ENCODE data around the gene AFF3.

The AFF3 gene

DNA sequence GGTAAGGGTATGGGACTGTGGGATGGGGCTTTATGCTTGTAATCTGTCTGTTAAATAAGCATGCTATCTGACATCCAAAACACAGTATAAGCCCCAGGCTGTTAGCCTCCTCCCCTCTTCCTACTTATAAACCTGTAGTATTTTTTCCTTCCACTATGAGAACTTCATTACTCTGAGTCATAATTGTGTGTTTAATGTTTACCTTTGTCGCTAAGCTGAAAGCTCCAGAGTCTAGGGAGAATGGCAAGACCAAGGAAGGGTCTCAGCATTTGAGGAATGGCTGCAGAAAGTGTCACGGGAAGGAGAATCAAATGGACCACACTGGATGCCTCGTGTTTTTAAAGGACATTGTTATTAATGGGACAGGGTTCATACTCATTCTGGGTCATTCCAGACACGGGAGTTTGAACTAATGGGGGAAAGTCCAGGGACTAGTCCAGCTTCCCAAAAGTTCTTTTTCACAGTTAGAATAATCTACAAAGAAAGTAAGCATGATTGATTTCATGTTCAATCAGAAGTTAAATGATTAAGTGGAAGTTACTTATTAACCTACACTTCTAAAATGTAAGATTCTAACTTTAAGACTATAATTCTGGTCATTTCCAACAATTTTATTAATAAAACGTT, 292.2 kb downstream of the AFF3 start:
- no peaks in the 10 kb centered on the region for H3K9me3 ChIP-seq (ENCODE audit: control insufficient read depth, insufficient read depth, low read length)
- no peaks in the 10 kb centered on the region for H3K27me3 ChIP-seq (ENCODE audit: control insufficient read depth, insufficient read depth, low read length)
- H3K4me1 ChIP-seq (ENCODE audit: control insufficient read depth, insufficient read depth, low read length), result no peaks in the 10 kb centered on the region
- H3K9ac ChIP-seq (ENCODE audit: low read depth, low read length), result no peak overlapping the region
- H3K36me3 ChIP-seq (ENCODE audit: control insufficient read depth, insufficient read depth, low read length), result no peaks in the 10 kb centered on the region
- no peak overlapping the region for H3K4me3 ChIP-seq (ENCODE audit: low read depth, low read length)

- no peaks in the 10 kb centered on the region for H3K36me3 ChIP-seq (ENCODE audit: control insufficient read depth, insufficient read depth, low read length)
- no peak overlapping the region for H3K4me3 ChIP-seq (ENCODE audit: low read depth, low read length)
- no peaks in the 10 kb centered on the region for H3K27me3 ChIP-seq (ENCODE audit: control insufficient read depth, insufficient read depth, low read length)
Observed at GRCh38 chr2:99846462-99847107, 295.8 kb downstream of the AFF3 start.

DNA sequence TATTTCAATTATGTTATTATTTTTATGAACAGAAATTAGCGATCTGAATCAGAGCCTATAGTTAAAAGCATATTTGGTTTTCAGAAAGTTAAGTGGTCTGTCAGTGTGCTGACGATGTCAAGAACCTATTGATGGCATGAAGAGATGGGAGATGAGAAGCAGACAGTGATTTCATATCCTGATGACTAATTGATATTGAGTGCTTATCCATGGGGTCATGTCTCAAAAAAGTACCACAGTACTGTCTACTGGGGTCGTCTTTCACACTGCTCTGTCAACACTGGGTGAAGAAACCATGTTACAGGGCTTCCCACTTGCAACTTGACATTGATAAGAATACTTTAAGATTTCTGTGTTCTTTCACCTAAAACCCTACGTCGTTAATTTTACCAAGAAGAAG, 297.1 kb downstream of the AFF3 start:
- Histone ChIP-seq H3K27me3 (ENCODE audit: control insufficient read depth, insufficient read depth, low read length) (no peaks in the 10 kb centered on the region), H3K36me3 (ENCODE audit: control insufficient read depth, insufficient read depth, low read length) (no peaks in the 10 kb centered on the region), H3K9me3 (ENCODE audit: control insufficient read depth, insufficient read depth, low read length) (no peaks in the 10 kb centered on the region), H3K4me1 (ENCODE audit: control insufficient read depth, insufficient read depth, low read length) (no peaks in the 10 kb centered on the region), H3K4me3 (ENCODE audit: low read depth, low read length) (no peak overlapping the region), H3K9ac (ENCODE audit: low read depth, low read length) (no peak overlapping the region)

More at GRCh38 chr2:99846462-99847107, 295.8 kb downstream of the AFF3 start:
- H3K9me3 ChIP-seq (ENCODE audit: control insufficient read depth, insufficient read depth, low read length), result no peaks in the 10 kb centered on the region
- H3K4me1 ChIP-seq (ENCODE audit: control insufficient read depth, insufficient read depth, low read length), result no peaks in the 10 kb centered on the region
- no peak overlapping the region for H3K9ac ChIP-seq (ENCODE audit: low read depth, low read length)

DNA sequence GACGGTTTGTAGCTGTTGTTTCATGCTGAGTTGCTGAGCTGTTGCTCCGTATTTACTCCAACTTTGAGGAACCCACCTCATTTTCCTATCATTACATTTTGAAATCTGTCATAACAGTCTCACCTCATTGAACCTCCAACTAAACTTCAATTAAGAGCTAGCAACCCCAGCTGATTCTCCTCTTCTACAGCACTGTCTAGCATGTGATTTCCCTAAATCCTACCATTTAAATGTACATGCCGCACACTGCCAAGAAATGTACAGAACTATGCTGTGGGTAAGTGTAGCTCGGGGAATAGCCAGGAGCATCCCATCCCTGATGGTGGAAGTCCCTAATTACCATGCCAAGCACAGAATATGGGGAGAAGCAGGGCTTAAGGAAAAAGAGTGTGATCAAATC, 299.9 kb downstream of the AFF3 start:
- Histone ChIP-seq H3K27me3 (ENCODE audit: control insufficient read depth, insufficient read depth, low read length) (no peaks in the 10 kb centered on the region), H3K4me1 (ENCODE audit: control insufficient read depth, insufficient read depth, low read length) (no peaks in the 10 kb centered on the region)

GRCh38 chr2:99841749-99842148, 300.6 kb downstream of the AFF3 start:
- H3K4me1 ChIP-seq (ENCODE audit: control insufficient read depth, insufficient read depth, low read length), result no peaks in the 10 kb centered on the region
- no peaks in the 10 kb centered on the region for H3K9me3 ChIP-seq (ENCODE audit: control insufficient read depth, insufficient read depth, low read length)
- H3K9ac ChIP-seq (ENCODE audit: low read depth, low read length), result no peak overlapping the region
- no peak overlapping the region for H3K4me3 ChIP-seq (ENCODE audit: low read depth, low read length)
- no peaks in the 10 kb centered on the region for H3K27me3 ChIP-seq (ENCODE audit: control insufficient read depth, insufficient read depth, low read length)
- no peaks in the 10 kb centered on the region for H3K36me3 ChIP-seq (ENCODE audit: control insufficient read depth, insufficient read depth, low read length)

More for the DNA sequence above, 299.9 kb downstream of the AFF3 start:
- Histone ChIP-seq H3K4me3 (ENCODE audit: low read depth, low read length) (no peak overlapping the region), H3K9me3 (ENCODE audit: control insufficient read depth, insufficient read depth, low read length) (no peaks in the 10 kb centered on the region), H3K36me3 (ENCODE audit: control insufficient read depth, insufficient read depth, low read length) (no peaks in the 10 kb centered on the region), H3K9ac (ENCODE audit: low read depth, low read length) (no peak overlapping the region)

DNA sequence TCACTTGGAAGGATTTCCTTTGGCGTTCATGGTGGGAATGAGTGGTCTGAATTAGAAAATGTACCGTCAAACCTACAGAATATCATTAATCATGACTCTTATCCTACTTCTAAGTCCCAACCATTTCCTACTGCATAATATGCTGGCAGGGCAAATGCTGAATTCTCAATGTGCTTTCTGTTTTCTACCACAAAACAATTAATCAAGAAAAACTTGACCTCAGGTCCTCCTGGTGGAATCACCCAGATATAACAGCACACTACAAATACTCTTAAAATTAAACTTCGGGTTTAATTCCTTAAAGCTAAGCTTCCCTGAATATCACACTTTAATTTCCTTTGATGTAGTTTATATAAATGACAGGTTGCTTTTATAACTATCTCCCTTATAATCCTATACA, 301.6 kb downstream of the AFF3 start:
- H3K4me3 ChIP-seq (ENCODE audit: low read depth, low read length), result no peak overlapping the region
- no peaks in the 10 kb centered on the region for H3K27me3 ChIP-seq (ENCODE audit: control insufficient read depth, insufficient read depth, low read length)
- no peaks in the 10 kb centered on the region for H3K4me1 ChIP-seq (ENCODE audit: control insufficient read depth, insufficient read depth, low read length)
- no peaks in the 10 kb centered on the region for H3K9me3 ChIP-seq (ENCODE audit: control insufficient read depth, insufficient read depth, low read length)
- no peaks in the 10 kb centered on the region for H3K36me3 ChIP-seq (ENCODE audit: control insufficient read depth, insufficient read depth, low read length)
- no peak overlapping the region for H3K9ac ChIP-seq (ENCODE audit: low read depth, low read length)

DNA sequence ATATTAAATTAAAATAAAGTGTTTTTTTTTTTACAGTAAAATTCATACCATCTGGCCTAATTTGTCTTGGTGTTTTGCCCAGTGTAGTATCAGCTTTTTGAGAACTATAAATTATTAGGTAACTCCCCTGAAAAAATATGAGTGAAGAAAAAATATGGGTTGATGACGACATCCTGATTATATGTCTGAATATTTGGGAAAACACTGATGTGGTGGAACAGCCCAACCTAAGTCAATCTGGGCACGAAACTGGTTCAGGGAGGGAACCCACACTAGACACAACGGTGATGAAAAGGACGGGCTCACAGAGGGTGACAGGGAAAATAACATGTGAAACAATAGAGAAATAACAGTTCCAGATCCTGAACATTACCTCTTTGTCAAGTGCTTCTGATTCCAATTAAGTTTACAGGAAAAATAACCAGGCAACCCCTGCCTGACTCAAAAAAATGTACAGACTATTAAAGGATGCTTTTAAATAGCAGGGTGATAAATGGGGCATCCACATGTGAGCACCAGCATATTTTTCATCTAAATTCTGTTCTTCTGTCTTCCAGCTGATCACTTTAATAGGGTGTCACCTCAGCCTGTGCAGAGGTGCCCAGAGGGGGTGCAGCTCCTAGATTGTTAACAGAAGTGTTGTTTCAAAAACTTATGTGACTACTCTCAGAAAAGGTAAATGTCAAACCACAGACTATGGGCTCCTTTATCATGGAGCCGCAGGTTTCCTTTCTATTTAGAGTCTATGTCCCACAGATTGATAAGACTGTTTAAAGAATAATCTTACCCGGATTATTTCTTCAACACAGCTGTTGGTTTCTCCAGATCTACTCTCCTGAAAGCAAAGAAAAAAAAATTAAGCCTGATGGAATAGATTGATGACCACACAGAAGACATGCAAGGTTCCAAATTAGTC, 305.4 kb downstream of the AFF3 start:
- Histone ChIP-seq H3K27me3 (ENCODE audit: control insufficient read depth, insufficient read depth, low read length) (no peaks in the 10 kb centered on the region), H3K9ac (ENCODE audit: low read depth, low read length) (no peak overlapping the region), H3K9me3 (ENCODE audit: control insufficient read depth, insufficient read depth, low read length) (no peaks in the 10 kb centered on the region), H3K4me3 (ENCODE audit: low read depth, low read length) (no peak overlapping the region), H3K4me1 (ENCODE audit: control insufficient read depth, insufficient read depth, low read length) (no peaks in the 10 kb centered on the region), H3K36me3 (ENCODE audit: control insufficient read depth, insufficient read depth, low read length) (no peaks in the 10 kb centered on the region)

GRCh38 chr2:99834426-99834825, 308.0 kb downstream of the AFF3 start:
- Histone ChIP-seq H3K9ac (ENCODE audit: low read depth, low read length) (no peak overlapping the region), H3K9me3 (ENCODE audit: control insufficient read depth, insufficient read depth, low read length) (no peaks in the 10 kb centered on the region), H3K4me1 (ENCODE audit: control insufficient read depth, insufficient read depth, low read length) (no peaks in the 10 kb centered on the region), H3K36me3 (ENCODE audit: control insufficient read depth, insufficient read depth, low read length) (no peaks in the 10 kb centered on the region), H3K27me3 (ENCODE audit: control insufficient read depth, insufficient read depth, low read length) (no peaks in the 10 kb centered on the region), H3K4me3 (ENCODE audit: low read depth, low read length) (no peak overlapping the region)

DNA sequence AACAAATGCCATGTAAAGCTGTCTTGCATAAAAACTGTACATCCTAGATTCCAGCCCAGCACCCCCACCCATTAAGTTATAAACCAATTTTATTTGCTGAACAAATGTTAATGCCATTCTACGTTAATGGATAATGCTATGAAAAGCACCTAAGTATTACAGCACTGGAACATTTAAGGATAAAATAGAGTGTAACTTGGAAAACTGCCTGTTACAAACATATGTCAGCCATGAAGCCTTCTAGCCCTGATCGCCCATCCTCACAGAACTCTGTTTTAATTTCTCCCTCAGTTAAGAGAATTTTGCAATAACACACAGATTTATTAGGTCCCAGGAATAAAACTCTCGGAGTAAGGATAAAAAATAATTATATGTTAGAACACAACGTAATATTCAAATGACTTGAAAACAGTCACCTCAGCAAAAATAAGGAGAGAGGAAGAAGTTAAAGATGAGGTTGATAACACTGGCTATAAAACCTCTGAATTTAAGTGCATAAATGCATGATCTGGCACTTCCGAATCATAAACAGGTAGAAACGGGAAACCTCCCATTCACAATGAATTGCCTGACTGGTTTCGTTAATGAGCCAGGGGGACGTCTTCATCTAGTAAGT, 308.7 kb downstream of the AFF3 start:
- Histone ChIP-seq H3K36me3 (ENCODE audit: control insufficient read depth, insufficient read depth, low read length) (no peaks in the 10 kb centered on the region), H3K27me3 (ENCODE audit: control insufficient read depth, insufficient read depth, low read length) (no peaks in the 10 kb centered on the region), H3K9me3 (ENCODE audit: control insufficient read depth, insufficient read depth, low read length) (no peaks in the 10 kb centered on the region), H3K4me1 (ENCODE audit: control insufficient read depth, insufficient read depth, low read length) (no peaks in the 10 kb centered on the region), H3K4me3 (ENCODE audit: low read depth, low read length) (no peak overlapping the region), H3K9ac (ENCODE audit: low read depth, low read length) (no peak overlapping the region)

- H3K36me3 ChIP-seq (ENCODE audit: control insufficient read depth, insufficient read depth, low read length), result no peaks in the 10 kb centered on the region
- no peak overlapping the region for H3K4me3 ChIP-seq (ENCODE audit: low read depth, low read length)
- H3K4me1 ChIP-seq (ENCODE audit: control insufficient read depth, insufficient read depth, low read length), result no peaks in the 10 kb centered on the region
- no peaks in the 10 kb centered on the region for H3K27me3 ChIP-seq (ENCODE audit: control insufficient read depth, insufficient read depth, low read length)
- no peaks in the 10 kb centered on the region for H3K9me3 ChIP-seq (ENCODE audit: control insufficient read depth, insufficient read depth, low read length)
- H3K9ac ChIP-seq (ENCODE audit: low read depth, low read length), result no peak overlapping the region
Observed at GRCh38 chr2:99832926-99833325, 309.5 kb downstream of the AFF3 start.

DNA sequence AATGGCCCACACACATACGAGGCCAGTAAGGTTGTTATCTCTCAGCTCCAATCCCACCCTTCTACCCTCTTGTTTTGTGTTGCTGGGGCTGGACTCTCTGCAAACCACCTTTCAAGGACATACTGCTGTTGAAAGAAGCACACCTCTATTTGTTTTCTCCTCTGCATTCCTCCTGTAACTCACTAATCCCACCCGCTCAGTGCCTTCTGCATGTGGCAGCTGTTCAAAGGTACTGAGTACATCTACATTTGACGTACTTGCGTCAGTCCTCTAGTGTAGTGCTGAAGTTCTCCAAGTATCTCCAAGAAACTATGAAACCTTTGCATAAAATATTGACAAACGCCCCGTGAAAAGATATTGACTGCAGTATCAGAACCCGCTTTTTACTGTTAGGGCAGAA, 310.6 kb downstream of the AFF3 start:
- Histone ChIP-seq H3K27me3 (ENCODE audit: control insufficient read depth, insufficient read depth, low read length) (no peaks in the 10 kb centered on the region), H3K9ac (ENCODE audit: low read depth, low read length) (no peak overlapping the region), H3K4me1 (ENCODE audit: control insufficient read depth, insufficient read depth, low read length) (no peaks in the 10 kb centered on the region), H3K9me3 (ENCODE audit: control insufficient read depth, insufficient read depth, low read length) (no peaks in the 10 kb centered on the region), H3K4me3 (ENCODE audit: low read depth, low read length) (no peak overlapping the region), H3K36me3 (ENCODE audit: control insufficient read depth, insufficient read depth, low read length) (no peaks in the 10 kb centered on the region)
